ENCODE results near the gene STC2. TPM values are rescaled to one million over a fixed set of nuclear protein-coding genes. Genes with fewer than 3 reads are reported as not detected.

Gene STC2
- total and polyA plus RNA-seq, 7 donors = 3.3 to 40.7 (median 13.7) TPM; not detected in 2

- no peaks in the 10 kb centered on the region for H3K27me3 ChIP-seq
- WGBS, 2 donors = 58 to 63% methylated on average over 17 of the region's 17 CpGs
- TF ChIP-seq POLR2A (IDR thresholded peaks at IDR 0.05) = no peak
- no peak for TF ChIP-seq EP300 (IDR thresholded peaks at IDR 0.05)
- no peak for TF ChIP-seq CTCF (IDR thresholded peaks at IDR 0.05)
- TF ChIP-seq POLR2AphosphoS5 (IDR thresholded peaks at IDR 0.05) = no peak
- no peak for DNase-seq
- no peaks in the 10 kb centered on the region for H3K36me3 ChIP-seq
- H3K4me3 ChIP-seq = no peak overlapping the region
- H3K4me1 ChIP-seq = no peaks in the 10 kb centered on the region
- intact Hi-C loops (cut with DNase I) = no loop called here
- no peak overlapping the region for H3K27ac ChIP-seq
- no peaks in the 10 kb centered on the region for H3K9me3 ChIP-seq
Observed at GRCh38 chr5:173301695-173302545, 26.3 kb downstream of the STC2 start.

- no peak overlapping the region for H3K4me3 ChIP-seq
- H3K9me3 ChIP-seq = no peaks in the 10 kb centered on the region
- no peaks in the 10 kb centered on the region for H3K36me3 ChIP-seq
- WGBS, 2 donors = 67 to 76% methylated on average over 6 of the region's 6 CpGs
- intact Hi-C loops (cut with DNase I) = no loop called here
- no peaks in the 10 kb centered on the region for H3K4me1 ChIP-seq
- no peak overlapping the region for H3K27ac ChIP-seq
- H3K27me3 ChIP-seq = no peaks in the 10 kb centered on the region
- no peak for DNase-seq
- TF ChIP-seq CTCF (IDR thresholded peaks at IDR 0.05) = no peak
- no peak for TF ChIP-seq POLR2A (IDR thresholded peaks at IDR 0.05)
- no peak for TF ChIP-seq EP300 (IDR thresholded peaks at IDR 0.05)
- TF ChIP-seq POLR2AphosphoS5 (IDR thresholded peaks at IDR 0.05) = no peak
Observed at GRCh38 chr5:173300389-173301047, 27.7 kb downstream of the STC2 start.

DNA sequence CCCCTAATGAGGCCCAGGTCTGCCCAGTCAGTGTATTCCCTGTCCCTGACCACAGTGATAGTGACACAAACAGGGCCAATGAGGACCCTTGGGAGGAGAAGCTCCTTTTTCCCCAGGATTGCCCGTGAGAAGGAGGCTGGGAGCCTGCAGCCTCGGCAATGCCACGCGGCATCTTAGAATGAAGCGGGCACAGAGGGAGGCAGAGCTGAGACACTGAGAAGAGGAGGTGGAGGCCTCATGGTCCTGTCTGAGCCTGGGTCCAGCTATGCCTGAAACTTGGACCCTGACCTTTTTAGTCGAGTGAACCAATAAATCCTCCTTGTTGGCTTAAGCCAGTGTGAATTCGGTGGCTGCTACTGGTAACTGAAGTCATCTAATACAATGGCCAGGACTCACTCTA, 28.4 kb downstream of the STC2 start:
- H3K27me3 ChIP-seq = no peaks in the 10 kb centered on the region
- WGBS, 2 donors = 71 to 88% methylated on average over 7 of the region's 7 CpGs
- H3K4me3 ChIP-seq = no peak overlapping the region
- no peak overlapping the region for H3K27ac ChIP-seq
- intact Hi-C loops (cut with DNase I) = no loop called here
- no peaks in the 10 kb centered on the region for H3K4me1 ChIP-seq
- TF ChIP-seq POLR2A (IDR thresholded peaks at IDR 0.05) = no peak
- TF ChIP-seq POLR2AphosphoS5 (IDR thresholded peaks at IDR 0.05) = no peak
- H3K9me3 ChIP-seq = no peaks in the 10 kb centered on the region
- no peak for DNase-seq
- H3K36me3 ChIP-seq = no peaks in the 10 kb centered on the region

- Histone ChIP-seq H3K4me1 (peaks cover 0 to 11% (median 10%) of the 10 kb centered on the region in 4 donors), H3K27ac (no peak overlapping the region), H3K9me3 (no peaks in the 10 kb centered on the region), H3K4me3 (no peak overlapping the region), H3K27me3 (no peaks in the 10 kb centered on the region), H3K36me3 (no peaks in the 10 kb centered on the region)
- 70 to 77% methylated on average over 19 of the region's 19 CpGs for WGBS, 2 donors
- no peak for DNase-seq
- TF ChIP-seq EP300 (IDR thresholded peaks at IDR 0.05) = no peak
- no peak for TF ChIP-seq CTCF (IDR thresholded peaks at IDR 0.05)
- TF ChIP-seq POLR2A (IDR thresholded peaks at IDR 0.05) = no peak
- TF ChIP-seq POLR2AphosphoS5 (IDR thresholded peaks at IDR 0.05) = no peak
- intact Hi-C loops (cut with DNase I) = no loop called here
Observed at GRCh38 chr5:173298213-173298926, 29.8 kb downstream of the STC2 start.

- Histone ChIP-seq H3K27me3 (no peaks in the 10 kb centered on the region), H3K4me1 (peaks cover 0 to 12% (median 10%) of the 10 kb centered on the region in 4 donors), H3K4me3 (no peak overlapping the region), H3K9me3 (no peaks in the 10 kb centered on the region), H3K36me3 (no peaks in the 10 kb centered on the region), H3K27ac (no peak overlapping the region)
- intact Hi-C loops (cut with DNase I) = no loop called here
- TF ChIP-seq POLR2A (IDR thresholded peaks at IDR 0.05) (no peak), CTCF (IDR thresholded peaks at IDR 0.05) (no peak), EP300 (IDR thresholded peaks at IDR 0.05) (no peak), POLR2AphosphoS5 (IDR thresholded peaks at IDR 0.05) (no peak)
- no peak for DNase-seq
- WGBS, 2 donors = 51 to 76% methylated on average over 8 of the region's 8 CpGs
Observed at GRCh38 chr5:173297813-173298212, 30.4 kb downstream of the STC2 start.

Measured in sigmoid colon (tissue), 7 donors.